ENCODE results near the gene DISC1. TPM values are rescaled to one million over a fixed set of nuclear protein-coding genes. Genes with fewer than 3 reads are reported as not detected.

The DISC1 gene
- total RNA-seq, 6 experiments from 2014 or later: 1.8 to 3.3 (median 2.4) TPM

GRCh38 chr1:231925864-231926263 is 299.3 kb downstream of the DISC1 start:
- intact Hi-C loops (cut with DNase I): no loop called here
- DNase-seq (no peak), ATAC-seq (no peak)
- 77% methylated on average over 3 of the region's 3 CpGs for WGBS (ENCODE audit: insufficient coverage, low coverage, low lambda C conversion rate, missing lambda C conversion rate)
- Histone ChIP-seq H3K36me3 (no peaks in the 10 kb centered on the region), H3K4me1 (no peaks in the 10 kb centered on the region), H3K27ac (no peak overlapping the region), H3K9me3 (no peaks in the 10 kb centered on the region), H3K4me3 (no peak overlapping the region), H3K27me3 (no peaks in the 10 kb centered on the region)
- TF ChIP-seq POLR2A (IDR thresholded peaks at IDR 0.05) (no peak), CTCF (IDR thresholded peaks at IDR 0.05) (no peak)

- no peak for TF ChIP-seq CTCF (IDR thresholded peaks at IDR 0.05)
- TF ChIP-seq POLR2A (IDR thresholded peaks at IDR 0.05): no peak
- Histone ChIP-seq H3K4me1 (no peaks in the 10 kb centered on the region), H3K4me3 (no peak overlapping the region), H3K27ac (peak overlapping the region in 1 of 3 donors; percentile 9), H3K36me3 (no peaks in the 10 kb centered on the region), H3K9me3 (no peaks in the 10 kb centered on the region), H3K27me3 (no peaks in the 10 kb centered on the region)
- no peak for ATAC-seq
- intact Hi-C loops (cut with DNase I): no loop called here
- 38% methylated on average over 1 of the region's 1 CpG for WGBS (ENCODE audit: insufficient coverage, low coverage, low lambda C conversion rate, missing lambda C conversion rate)
- no peak for DNase-seq
Observed at GRCh38 chr1:231926340-231926739, 299.8 kb downstream of the DISC1 start.

- TF ChIP-seq POLR2A (IDR thresholded peaks at IDR 0.05) (no peak), CTCF (IDR thresholded peaks at IDR 0.05) (no peak)
- 67% methylated on average over 2 of the region's 2 CpGs for WGBS (ENCODE audit: insufficient coverage, low coverage, low lambda C conversion rate, missing lambda C conversion rate)
- Histone ChIP-seq H3K4me1 (no peaks in the 10 kb centered on the region), H3K36me3 (no peaks in the 10 kb centered on the region), H3K27me3 (no peaks in the 10 kb centered on the region), H3K9me3 (no peaks in the 10 kb centered on the region), H3K27ac (peak overlapping the region in 1 of 3 donors; percentile 9), H3K4me3 (no peak overlapping the region)
- ATAC-seq (no peak), DNase-seq (no peak)
- intact Hi-C loops (cut with DNase I): no loop called here
Observed at GRCh38 chr1:231926933-231927332, 300.3 kb downstream of the DISC1 start.

GRCh38 chr1:231927431-231927830 is 300.8 kb downstream of the DISC1 start:
- no peak for DNase-seq
- TF ChIP-seq POLR2A (IDR thresholded peaks at IDR 0.05) (no peak), CTCF (IDR thresholded peaks at IDR 0.05) (no peak)
- WGBS (ENCODE audit: insufficient coverage, low coverage, low lambda C conversion rate, missing lambda C conversion rate): 28% methylated on average over 6 of the region's 7 CpGs
- Histone ChIP-seq H3K4me3 (no peak overlapping the region), H3K4me1 (no peaks in the 10 kb centered on the region), H3K36me3 (no peaks in the 10 kb centered on the region), H3K9me3 (no peaks in the 10 kb centered on the region), H3K27me3 (no peaks in the 10 kb centered on the region), H3K27ac (no peak overlapping the region)
- no peak for ATAC-seq
- intact Hi-C loops (cut with DNase I): no loop called here

GRCh38 chr1:231929311-231929710 is 302.7 kb downstream of the DISC1 start:
- H3K4me1 ChIP-seq: no peaks in the 10 kb centered on the region
- no peaks in the 10 kb centered on the region for H3K27me3 ChIP-seq
- no peaks in the 10 kb centered on the region for H3K9me3 ChIP-seq
- ATAC-seq: peak in 2 of 4 donors; percentile 22 to 52
- DNase-seq: no peak
- no peak overlapping the region for H3K27ac ChIP-seq
- H3K36me3 ChIP-seq: no peaks in the 10 kb centered on the region
- intact Hi-C loops (cut with DNase I): no loop called here
- TF ChIP-seq CTCF (IDR thresholded peaks at IDR 0.05): no peak
- TF ChIP-seq POLR2A (IDR thresholded peaks at IDR 0.05): no peak
- H3K4me3 ChIP-seq: no peak overlapping the region
- 49% methylated on average over 8 of the region's 8 CpGs for WGBS (ENCODE audit: insufficient coverage, low coverage, low lambda C conversion rate, missing lambda C conversion rate)
